ENCODE data around the gene FBXL13.

FBXL13 gene

GRCh38 chr7:102943423-102944169 is 131.0 kb downstream of the FBXL13 start:
- POLR2A ChIA-PET (ENCODE audit: low non-redundant PET): no interaction called here
- TF ChIP-seq, protein P1, sequence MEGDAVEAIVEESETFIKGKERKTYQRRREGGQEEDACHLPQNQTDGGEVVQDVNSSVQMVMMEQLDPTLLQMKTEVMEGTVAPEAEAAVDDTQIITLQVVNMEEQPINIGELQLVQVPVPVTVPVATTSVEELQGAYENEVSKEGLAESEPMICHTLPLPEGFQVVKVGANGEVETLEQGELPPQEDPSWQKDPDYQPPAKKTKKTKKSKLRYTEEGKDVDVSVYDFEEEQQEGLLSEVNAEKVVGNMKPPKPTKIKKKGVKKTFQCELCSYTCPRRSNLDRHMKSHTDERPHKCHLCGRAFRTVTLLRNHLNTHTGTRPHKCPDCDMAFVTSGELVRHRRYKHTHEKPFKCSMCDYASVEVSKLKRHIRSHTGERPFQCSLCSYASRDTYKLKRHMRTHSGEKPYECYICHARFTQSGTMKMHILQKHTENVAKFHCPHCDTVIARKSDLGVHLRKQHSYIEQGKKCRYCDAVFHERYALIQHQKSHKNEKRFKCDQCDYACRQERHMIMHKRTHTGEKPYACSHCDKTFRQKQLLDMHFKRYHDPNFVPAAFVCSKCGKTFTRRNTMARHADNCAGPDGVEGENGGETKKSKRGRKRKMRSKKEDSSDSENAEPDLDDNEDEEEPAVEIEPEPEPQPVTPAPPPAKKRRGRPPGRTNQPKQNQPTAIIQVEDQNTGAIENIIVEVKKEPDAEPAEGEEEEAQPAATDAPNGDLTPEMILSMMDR (conservative IDR thresholded peaks at IDR 0.05; ENCODE audit: low read depth): no peak
- DNase-seq (ENCODE audit: low spot score): no peak
- H3K27ac ChIP-seq: no peak overlapping the region
- CTCF ChIA-PET: interaction anchor here (0.6 to 1.0 kb wide), 5 partner anchors 13 to 119 kb away, joined by 3 to 4 read pairs (median 3); no protein-coding TSS in a partner anchor

DNA sequence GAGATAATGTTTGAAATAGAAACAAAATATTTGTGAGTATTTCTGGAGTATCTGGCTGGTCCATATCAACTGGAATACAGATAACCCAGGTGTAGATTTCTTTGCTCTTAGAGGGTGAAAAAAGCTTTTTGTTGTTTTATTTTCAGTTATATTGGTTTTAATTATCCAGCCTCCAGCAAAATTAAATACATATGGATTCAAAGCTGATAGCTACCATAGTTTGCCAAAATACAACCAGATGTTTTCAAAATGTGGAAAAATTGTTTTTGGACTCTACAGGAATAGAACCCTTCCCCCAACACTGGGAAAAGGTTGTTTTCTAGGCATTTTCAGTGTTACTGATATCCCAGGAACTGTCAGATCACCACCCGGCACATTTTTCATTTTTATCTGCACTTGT is 131.7 kb downstream of the FBXL13 start:
- ChIA-PET POLR2A (ENCODE audit: low non-redundant PET) (no interaction called here), CTCF (interaction anchor here (0.6 to 1.0 kb wide), 5 partner anchors 10 to 119 kb away, joined by 3 to 4 read pairs (median 3); no protein-coding TSS in a partner anchor)
- no peak overlapping the region for H3K27ac ChIP-seq
- TF ChIP-seq, protein P1 (conservative IDR thresholded peaks at IDR 0.05; ENCODE audit: low read depth): no peak
- DNase-seq (ENCODE audit: low spot score): no peak

DNA sequence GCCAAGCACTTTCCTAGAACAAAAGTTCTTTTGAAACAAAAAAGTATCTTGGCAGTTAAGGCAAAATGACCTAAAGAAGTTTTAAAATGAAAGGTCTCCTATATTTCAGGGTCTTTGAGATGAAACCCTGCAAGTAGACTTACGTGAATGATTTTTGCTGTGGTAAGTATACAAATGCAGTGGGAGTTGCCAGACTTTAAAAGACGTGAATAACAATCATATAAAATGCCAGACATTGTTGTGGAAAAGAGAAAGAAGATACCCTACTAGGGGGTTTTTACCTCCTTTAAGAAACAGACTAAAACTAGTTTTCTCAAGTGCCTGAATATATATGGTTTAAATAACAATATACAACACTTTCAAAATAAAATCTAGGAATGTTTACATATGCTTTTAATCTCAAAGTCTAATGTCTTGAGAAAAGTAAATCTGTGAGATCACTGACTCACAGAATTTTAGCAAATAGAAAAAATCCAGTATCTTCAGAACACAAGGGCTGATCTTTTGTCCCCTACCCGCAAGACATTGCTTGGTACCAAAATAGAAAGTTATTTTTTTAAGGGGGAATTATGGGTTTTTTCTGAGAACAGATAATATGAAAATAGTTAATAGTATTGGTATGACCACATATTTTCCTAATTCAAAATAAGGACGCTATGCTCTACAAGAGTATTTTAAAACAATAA is 132.3 kb downstream of the FBXL13 start:
- TF ChIP-seq, protein P1 (conservative IDR thresholded peaks at IDR 0.05; ENCODE audit: low read depth): no peak
- ChIA-PET POLR2A (ENCODE audit: low non-redundant PET) (no interaction called here), CTCF (interaction anchor here (0.6 to 0.9 kb wide), 3 partner anchors 9 to 120 kb away, joined by 3 read pairs; no protein-coding TSS in a partner anchor)
- no peak overlapping the region for H3K27ac ChIP-seq
- DNase-seq (ENCODE audit: low spot score): no peak

DNA sequence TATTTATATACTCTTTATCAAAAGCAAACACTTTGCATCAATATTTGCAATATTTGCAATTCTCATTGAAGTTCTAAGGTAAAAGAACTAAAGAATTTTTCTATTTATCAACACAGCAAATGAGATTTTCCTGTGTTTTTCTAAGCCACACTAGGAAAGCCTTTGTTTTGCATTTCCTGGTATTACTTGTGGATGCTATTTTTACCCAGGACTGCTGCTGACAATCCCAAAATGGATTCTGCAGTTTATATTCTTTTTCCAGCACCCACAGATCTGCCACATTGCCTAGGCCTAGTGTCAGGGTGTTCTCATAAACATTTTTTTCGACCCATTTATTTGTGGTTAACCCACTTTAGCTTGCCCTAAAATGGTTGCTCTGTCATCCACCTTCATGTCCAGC is 135.9 kb downstream of the FBXL13 start:
- TF ChIP-seq, protein P1 (conservative IDR thresholded peaks at IDR 0.05; ENCODE audit: low read depth): no peak
- DNase-seq (ENCODE audit: low spot score): no peak
- ChIA-PET CTCF (no interaction called here), POLR2A (ENCODE audit: low non-redundant PET) (no interaction called here)
- H3K27ac ChIP-seq: no peak overlapping the region

DNA sequence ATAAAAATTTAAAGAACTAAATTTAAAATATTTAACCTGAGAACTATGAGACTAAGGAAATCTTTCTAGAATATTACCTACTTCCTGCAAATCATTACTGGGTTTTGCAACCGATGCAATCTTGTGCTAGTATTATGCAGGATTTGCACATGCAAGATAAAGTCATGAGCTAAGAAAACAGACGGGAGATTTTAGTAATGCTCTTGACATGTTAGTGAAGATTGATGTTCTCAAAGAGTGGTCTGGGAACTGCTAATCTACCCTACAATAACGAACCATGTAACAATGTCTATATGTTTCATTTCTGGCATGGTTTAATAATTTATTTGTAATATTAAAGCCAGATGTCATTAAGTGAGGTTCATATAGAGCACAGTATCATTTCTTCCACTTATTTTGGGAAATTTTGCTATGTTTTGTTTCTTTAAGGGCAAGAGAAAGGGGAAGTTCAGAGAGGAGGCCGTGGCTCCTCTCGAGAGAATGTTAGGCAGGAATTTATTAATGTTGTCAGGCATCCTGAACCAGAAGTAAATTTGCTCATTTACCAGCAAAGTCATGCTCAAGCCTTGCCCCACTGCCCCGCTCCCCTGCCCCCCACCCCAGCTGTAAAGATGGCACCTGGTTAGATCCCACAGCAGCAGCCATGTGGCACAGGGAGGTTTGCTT is 139.0 kb downstream of the FBXL13 start:
- no peak overlapping the region for H3K27ac ChIP-seq
- CTCF ChIA-PET: no interaction called here
- POLR2A ChIA-PET (ENCODE audit: low non-redundant PET): no interaction called here
- TF ChIP-seq, protein P1 (conservative IDR thresholded peaks at IDR 0.05; ENCODE audit: low read depth): no peak
- no peak for DNase-seq (ENCODE audit: low spot score)

DNA sequence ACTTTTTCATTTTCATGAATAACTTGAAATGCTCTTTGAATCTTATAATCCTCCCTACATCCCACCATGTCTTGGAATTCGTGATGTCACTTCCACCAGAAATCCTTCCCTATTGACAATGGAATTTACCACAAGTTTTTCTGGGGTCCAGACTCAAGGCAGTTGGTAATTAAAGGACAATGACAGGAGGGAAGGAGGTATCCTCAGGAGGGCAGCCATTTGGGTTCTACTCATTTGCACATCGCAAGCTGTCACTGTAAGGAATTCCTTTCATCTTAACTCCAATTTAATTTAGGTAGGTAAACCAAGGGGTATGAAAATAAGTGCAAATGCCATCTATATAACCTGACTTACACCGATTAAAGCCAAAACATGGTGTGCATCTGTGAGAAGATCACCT is 139.9 kb downstream of the FBXL13 start:
- ChIA-PET POLR2A (ENCODE audit: low non-redundant PET) (no interaction called here), CTCF (no interaction called here)
- TF ChIP-seq, protein P1 (conservative IDR thresholded peaks at IDR 0.05; ENCODE audit: low read depth): no peak
- no peak for DNase-seq (ENCODE audit: low spot score)
- H3K27ac ChIP-seq: no peak overlapping the region

All from RWPE1 (cell line).